IPS DF 6.9 (cell line): ENCODE results near the gene GLIS1.

Source experiments
- DNase-seq: peaks from one replicate; pipeline ENCODE4 v3.0.0-alpha.2; 2013; ENCODE audit warnings: low read depth, low spot score
- H3K27ac ChIP-seq: one replicate; pipeline ENCODE4 v1.5.1; 2013; ENCODE audit warnings: low read length, control low read depth
- H3K27me3 ChIP-seq: 2 replicates; pipeline ENCODE4 v1.6.1; 2013; ENCODE audit warnings: mild to moderate bottlenecking, low read length; ENCODE audit not compliant: control insufficient read depth, insufficient read depth
- H3K36me3 ChIP-seq: 2 replicates; pipeline ENCODE4 v1.6.1; 2013; ENCODE audit warnings: low read length; ENCODE audit not compliant: control insufficient read depth, insufficient read depth
- H3K4me1 ChIP-seq: 2 replicates; pipeline ENCODE4 v1.6.1; 2013; ENCODE audit warnings: low read length; ENCODE audit not compliant: control insufficient read depth, insufficient read depth
- H3K4me3 ChIP-seq: 2 replicates; pipeline ENCODE4 v1.5.1; 2013; ENCODE audit warnings: mild to moderate bottlenecking, low read length
- H3K9me3 ChIP-seq: 2 replicates; pipeline ENCODE4 v1.6.1; 2013; ENCODE audit warnings: low read length, inconsistent platforms; ENCODE audit not compliant: control insufficient read depth, insufficient read depth
- WGBS: extraction: QIAGEN DNeasy Blood & Tissue Kit; methylation state at CpG from one replicate; pipeline ENCODE4 v1.1.7; 2013; ENCODE audit warnings: mixed read lengths, missing lambda C conversion rate; ENCODE audit not compliant: insufficient read length, insufficient coverage; 5-methylcytosine and 5-hydroxymethylcytosine counted together

The GLIS1 gene

GRCh38 chr1:53606197-53606596, 132.8 kb downstream of the GLIS1 start:
- no CpG with 5 or more reads among the region's 8 CpGs for WGBS
- no peak for DNase-seq
- no peak overlapping the region for H3K4me3 ChIP-seq
- H3K27me3 ChIP-seq: no peaks in the 10 kb centered on the region
- no peak overlapping the region for H3K27ac ChIP-seq
- H3K9me3 ChIP-seq: no peaks in the 10 kb centered on the region
- H3K4me1 ChIP-seq: peaks cover 2% of the 10 kb centered on the region
- H3K36me3 ChIP-seq: no peaks in the 10 kb centered on the region

- Histone ChIP-seq H3K4me3 (no peak overlapping the region), H3K27me3 (no peaks in the 10 kb centered on the region), H3K36me3 (no peaks in the 10 kb centered on the region), H3K9me3 (no peaks in the 10 kb centered on the region), H3K4me1 (peaks cover 2% of the 10 kb centered on the region), H3K27ac (no peak overlapping the region)
- no CpG with 5 or more reads among the region's 8 CpGs for WGBS
- DNase-seq: no peak
Measured at GRCh38 chr1:53605181-53605580, 133.8 kb downstream of the GLIS1 start.

- H3K4me3 ChIP-seq: no peak overlapping the region
- H3K27ac ChIP-seq: no peak overlapping the region
- DNase-seq: no peak
- no CpG with 5 or more reads among the region's 5 CpGs for WGBS
- H3K36me3 ChIP-seq: no peaks in the 10 kb centered on the region
- no peaks in the 10 kb centered on the region for H3K9me3 ChIP-seq
- H3K4me1 ChIP-seq: peaks cover 2% of the 10 kb centered on the region
- H3K27me3 ChIP-seq: no peaks in the 10 kb centered on the region
Measured at GRCh38 chr1:53604291-53604919, 134.6 kb downstream of the GLIS1 start.

GRCh38 chr1:53603431-53603830, 135.5 kb downstream of the GLIS1 start:
- no peaks in the 10 kb centered on the region for H3K36me3 ChIP-seq
- peaks cover 2% of the 10 kb centered on the region for H3K4me1 ChIP-seq
- DNase-seq: no peak
- H3K4me3 ChIP-seq: no peak overlapping the region
- no CpG with 5 or more reads among the region's 6 CpGs for WGBS
- H3K27me3 ChIP-seq: no peaks in the 10 kb centered on the region
- H3K27ac ChIP-seq: no peak overlapping the region
- no peaks in the 10 kb centered on the region for H3K9me3 ChIP-seq

GRCh38 chr1:53601867-53602775, 136.8 kb downstream of the GLIS1 start:
- no peak for DNase-seq
- H3K36me3 ChIP-seq: no peaks in the 10 kb centered on the region
- no peak overlapping the region for H3K27ac ChIP-seq
- WGBS: no CpG with 5 or more reads among the region's 21 CpGs
- no peaks in the 10 kb centered on the region for H3K27me3 ChIP-seq
- H3K4me3 ChIP-seq: no peak overlapping the region
- H3K4me1 ChIP-seq: peaks cover 2% of the 10 kb centered on the region
- no peaks in the 10 kb centered on the region for H3K9me3 ChIP-seq

GRCh38 chr1:53601031-53601745, 137.8 kb downstream of the GLIS1 start:
- Histone ChIP-seq H3K36me3 (no peaks in the 10 kb centered on the region), H3K27ac (no peak overlapping the region), H3K4me3 (no peak overlapping the region), H3K9me3 (no peaks in the 10 kb centered on the region), H3K27me3 (no peaks in the 10 kb centered on the region), H3K4me1 (no peaks in the 10 kb centered on the region)
- no peak for DNase-seq
- no CpG with 5 or more reads among the region's 11 CpGs for WGBS

GRCh38 chr1:53600561-53600960, 138.4 kb downstream of the GLIS1 start:
- Histone ChIP-seq H3K27ac (no peak overlapping the region), H3K9me3 (no peaks in the 10 kb centered on the region), H3K36me3 (no peaks in the 10 kb centered on the region), H3K27me3 (no peaks in the 10 kb centered on the region), H3K4me1 (no peaks in the 10 kb centered on the region), H3K4me3 (no peak overlapping the region)
- no CpG with 5 or more reads among the region's 8 CpGs for WGBS
- no peak for DNase-seq

- H3K9me3 ChIP-seq: no peaks in the 10 kb centered on the region
- H3K27ac ChIP-seq: no peak overlapping the region
- H3K4me1 ChIP-seq: no peaks in the 10 kb centered on the region
- no CpG with 5 or more reads among the region's 5 CpGs for WGBS
- no peaks in the 10 kb centered on the region for H3K27me3 ChIP-seq
- no peak overlapping the region for H3K4me3 ChIP-seq
- no peaks in the 10 kb centered on the region for H3K36me3 ChIP-seq
- no peak for DNase-seq
Measured at GRCh38 chr1:53600001-53600400, 139.0 kb downstream of the GLIS1 start.

- no peaks in the 10 kb centered on the region for H3K9me3 ChIP-seq
- H3K27me3 ChIP-seq: no peaks in the 10 kb centered on the region
- DNase-seq: no peak
- no peaks in the 10 kb centered on the region for H3K4me1 ChIP-seq
- no peaks in the 10 kb centered on the region for H3K36me3 ChIP-seq
- H3K4me3 ChIP-seq: no peak overlapping the region
- H3K27ac ChIP-seq: no peak overlapping the region
- no CpG with 5 or more reads among the region's 4 CpGs for whole genome bisulfite sequencing
Measured at GRCh38 chr1:53599481-53599880, 139.5 kb downstream of the GLIS1 start.

GRCh38 chr1:53598966-53599365, 140.0 kb downstream of the GLIS1 start:
- no peak overlapping the region for H3K27ac ChIP-seq
- H3K4me1 ChIP-seq: no peaks in the 10 kb centered on the region
- H3K4me3 ChIP-seq: no peak overlapping the region
- WGBS: no CpG with 5 or more reads among the region's 4 CpGs
- no peaks in the 10 kb centered on the region for H3K9me3 ChIP-seq
- DNase-seq: no peak
- no peaks in the 10 kb centered on the region for H3K36me3 ChIP-seq
- H3K27me3 ChIP-seq: no peaks in the 10 kb centered on the region
